ENCODE measurements around the gene NUDCD2. TPM values are rescaled to one million over a fixed set of nuclear protein-coding genes. Genes with fewer than 3 reads are reported as not detected.

The NUDCD2 gene
- polyA plus RNA-seq, 1 donor (not counting 4 experiments of a cell fraction or from before 2014, with no cell fraction given) = 15.9 TPM

DNA sequence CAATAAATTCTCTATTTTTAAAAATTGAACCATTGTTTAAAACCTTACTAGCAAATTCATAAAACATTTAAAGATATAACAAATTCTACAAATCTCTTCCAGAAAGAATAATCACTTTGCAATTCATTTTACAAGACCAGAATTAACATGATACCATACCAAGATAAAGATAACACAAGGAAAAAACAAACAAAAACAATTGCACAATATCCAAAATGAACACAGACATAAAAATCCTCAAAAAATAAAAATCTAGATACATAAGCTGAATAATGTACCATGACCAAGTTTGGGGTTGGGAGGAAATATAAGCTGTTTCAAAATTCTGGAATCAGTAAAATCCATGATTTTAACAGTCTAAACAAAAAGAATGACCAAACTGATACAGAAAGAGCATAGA, 11.4 kb downstream of the NUDCD2 start:
- no peak for FAIRE-seq
- Histone ChIP-seq H3K4me3 (ENCODE audit: control insufficient read depth in 2 of 3, extremely low read depth in 1 of 3, insufficient read depth in 2 of 3, low read depth in 1 of 3, low read length in 3 of 3) (no peak overlapping the region), H2AFZ (ENCODE audit: control insufficient read depth, low read length) (no peak overlapping the region), H3K9ac (ENCODE audit: control insufficient read depth, extremely low read depth, insufficient read depth, low read length) (no peak overlapping the region), H3K36me3 (ENCODE audit: control insufficient read depth in 2 of 2, extremely low read depth in 1 of 2, insufficient read depth in 2 of 2, low read length in 2 of 2) (peaks cover 9 to 15% of the 10 kb centered on the region in 2 experiments), H3K9me1 (ENCODE audit: control insufficient read depth, extremely low read depth, insufficient read depth, low read length) (no peaks in the 10 kb centered on the region), H3K4me2 (ENCODE audit: control insufficient read depth, extremely low read depth, insufficient read depth, low read depth, low read length) (no peak overlapping the region), H3K27me3 (ENCODE audit: control insufficient read depth, extremely low read depth, insufficient read depth, low read length) (no peaks in the 10 kb centered on the region), H3K27ac (ENCODE audit: control insufficient read depth, insufficient read depth, low read length) (no peak overlapping the region), H3K79me2 (ENCODE audit: control insufficient read depth, insufficient read depth, low read length) (no peaks in the 10 kb centered on the region), H3K4me1 (ENCODE audit: control insufficient read depth, extremely low read depth, insufficient read depth, low read length) (no peaks in the 10 kb centered on the region), H4K20me1 (ENCODE audit: control insufficient read depth, extremely low read depth, insufficient read depth, low read length) (no peaks in the 10 kb centered on the region), H3K9me3 (ENCODE audit: control insufficient read depth, low read depth, low read length) (no peaks in the 10 kb centered on the region)
- dilution Hi-C loops (cut with MboI; ENCODE audit: extremely low pct_ligation_motif_present, low sequenced_read_pairs) = no loop called here
- TF ChIP-seq EZH2 (IDR thresholded peaks at IDR 0.05; ENCODE audit: low read length) (no peak), CTCF (optimal IDR thresholded peaks at IDR 0.05 in 1 of 3, IDR thresholded peaks at IDR 0.05 in 1 of 3, conservative IDR thresholded peaks at IDR 0.05 in 1 of 3; ENCODE audit: extremely low read depth in 1 of 3, insufficient read depth in 2 of 3, low read length in 3 of 3) (no peak)
- DNase-seq (ENCODE audit: low read depth, low spot score) = no peak

DNA sequence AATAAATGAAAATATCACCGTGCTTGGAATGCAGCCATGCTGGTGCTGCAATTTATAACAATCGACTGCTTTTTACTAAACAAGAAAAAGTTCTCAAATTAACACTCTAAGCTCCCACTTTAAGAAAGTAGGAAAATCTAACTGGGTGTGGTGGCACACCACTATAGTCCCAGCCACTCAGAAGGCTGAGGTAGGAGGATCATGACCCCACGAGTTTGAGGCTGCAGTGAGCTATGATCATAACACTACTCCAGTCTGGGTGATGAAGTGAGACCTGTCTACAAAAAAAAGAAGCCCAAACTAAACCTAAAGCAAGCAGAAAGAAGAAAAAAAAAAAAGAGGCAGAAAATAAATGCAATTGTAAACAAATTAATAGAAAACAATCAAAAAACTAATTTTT, 12.0 kb downstream of the NUDCD2 start:
- Histone ChIP-seq H3K4me2 (ENCODE audit: control insufficient read depth, extremely low read depth, insufficient read depth, low read depth, low read length) (no peak overlapping the region), H3K9me3 (ENCODE audit: control insufficient read depth, low read depth, low read length) (no peaks in the 10 kb centered on the region), H3K4me3 (ENCODE audit: control insufficient read depth in 2 of 3, extremely low read depth in 1 of 3, insufficient read depth in 2 of 3, low read depth in 1 of 3, low read length in 3 of 3) (no peak overlapping the region), H3K27ac (ENCODE audit: control insufficient read depth, insufficient read depth, low read length) (no peak overlapping the region), H3K79me2 (ENCODE audit: control insufficient read depth, insufficient read depth, low read length) (no peaks in the 10 kb centered on the region), H3K4me1 (ENCODE audit: control insufficient read depth, extremely low read depth, insufficient read depth, low read length) (no peaks in the 10 kb centered on the region), H3K36me3 (ENCODE audit: control insufficient read depth in 2 of 2, extremely low read depth in 1 of 2, insufficient read depth in 2 of 2, low read length in 2 of 2) (peaks cover 10 to 15% of the 10 kb centered on the region in 2 experiments), H4K20me1 (ENCODE audit: control insufficient read depth, extremely low read depth, insufficient read depth, low read length) (no peaks in the 10 kb centered on the region), H3K9me1 (ENCODE audit: control insufficient read depth, extremely low read depth, insufficient read depth, low read length) (no peaks in the 10 kb centered on the region), H3K27me3 (ENCODE audit: control insufficient read depth, extremely low read depth, insufficient read depth, low read length) (no peaks in the 10 kb centered on the region), H3K9ac (ENCODE audit: control insufficient read depth, extremely low read depth, insufficient read depth, low read length) (no peak overlapping the region), H2AFZ (ENCODE audit: control insufficient read depth, low read length) (no peak overlapping the region)
- TF ChIP-seq CTCF (optimal IDR thresholded peaks at IDR 0.05 in 1 of 3, IDR thresholded peaks at IDR 0.05 in 1 of 3, conservative IDR thresholded peaks at IDR 0.05 in 1 of 3; ENCODE audit: extremely low read depth in 1 of 3, insufficient read depth in 2 of 3, low read length in 3 of 3) = no peak
- no peak for DNase-seq (ENCODE audit: low read depth, low spot score)
- dilution Hi-C loops (cut with MboI; ENCODE audit: extremely low pct_ligation_motif_present, low sequenced_read_pairs) = no loop called here
- FAIRE-seq = no peak
